Neural cell (in vitro differentiated cells): ENCODE measurements around the gene TPRA1. TPM values are rescaled to one million over a fixed set of nuclear protein-coding genes. Genes with fewer than 3 reads are reported as not detected.

Experiments used
- H2AFZ ChIP-seq: fragments of 200-600, 300-800 bp; sonication (generic), shearing (Covaris generic); 2 replicates; pipeline ENCODE4 v1.6.0; 2014; ENCODE audit warnings: low read depth, mild to moderate bottlenecking, antibody characterized with exemption, low read length, moderate library complexity
- H3F3A ChIP-seq: fragments of 200-600 bp; shearing (Covaris generic); 2 replicates; pipeline ENCODE4 v1.6.1; 2016; ENCODE audit warnings: mild to moderate bottlenecking, moderate library complexity, mixed read lengths, antibody characterized with exemption, low read length; ENCODE audit not compliant: insufficient read depth, poor library complexity, severe bottlenecking
- H3K27ac ChIP-seq: fragments of 200-600, 300-800 bp; sonication (generic), shearing (Covaris generic); 2 replicates; pipeline ENCODE4 v1.5.1; 2014; ENCODE audit warnings: mild to moderate bottlenecking, low read length, moderate library complexity
- H3K27me3 ChIP-seq: fragments of 300-800, 200-600 bp; sonication (generic), shearing (Covaris generic); 2 replicates; pipeline ENCODE4 v1.6.0; 2014; ENCODE audit warnings: mild to moderate bottlenecking, low read depth, low read length, moderate library complexity; ENCODE audit not compliant: insufficient read depth
- H3K36me3 ChIP-seq: fragments of 300-800, 200-600 bp; sonication (generic), shearing (Covaris generic); 2 replicates; pipeline ENCODE4 v1.5.1; 2014; ENCODE audit warnings: mild to moderate bottlenecking, antibody characterized with exemption, low read length, moderate library complexity; ENCODE audit not compliant: insufficient read depth
- H3K4me2 ChIP-seq: fragments of 300-800, 200-600 bp; sonication (generic), shearing (Covaris generic); 2 replicates; pipeline ENCODE4 v1.6.0; 2014; ENCODE audit warnings: mild to moderate bottlenecking, low read length
- H3K4me3 ChIP-seq: fragments of 300-800, 200-600 bp; sonication (generic), shearing (Covaris generic); 2 replicates; pipeline ENCODE4 v1.5.1; 2014; ENCODE audit warnings: mild to moderate bottlenecking, low read length, moderate library complexity
- H3K79me2 ChIP-seq: fragments of 200-600 bp; shearing (Covaris generic); replicated peaks from 2 replicates; pipeline ENCODE4 v1.6.0; 2014; ENCODE audit warnings: mild to moderate bottlenecking, low read length, moderate library complexity; ENCODE audit not compliant: insufficient read depth
- H3K9ac ChIP-seq: fragments of 300-800, 200-600 bp; sonication (generic), shearing (Covaris generic); 2 replicates; pipeline ENCODE4 v1.6.1; 2016; ENCODE audit warnings: mild to moderate bottlenecking, low read length, mixed read lengths
- H3K9me2 ChIP-seq: fragments of 200-600 bp; shearing (Covaris generic); 2 replicates; pipeline ENCODE4 v1.6.1; 2016; ENCODE audit warnings: mild to moderate bottlenecking, low read length, mixed read lengths; ENCODE audit not compliant: insufficient read depth
- H3K9me3 ChIP-seq: fragments of 200-600, 300-800 bp; sonication (generic), shearing (Covaris generic); 2 replicates; pipeline ENCODE4 v1.6.1; 2016; ENCODE audit warnings: mild to moderate bottlenecking, mixed run types, low read length, moderate library complexity, mixed read lengths
- H4K20me1 ChIP-seq: fragments of 200-600 bp; shearing (Covaris generic); 2 replicates; pipeline ENCODE4 v1.6.1; 2016; ENCODE audit warnings: mild to moderate bottlenecking, mixed run types; ENCODE audit not compliant: insufficient read depth
- CTCF ChIP-seq: fragments of 450-650 bp; IDR thresholded peaks from 2 replicates; pipeline ENCODE4 v1.5.1; 2014; ENCODE audit warnings: antibody characterized with exemption, mild to moderate bottlenecking, moderate library complexity; ENCODE audit not compliant: poor library complexity, severe bottlenecking
- EP300 ChIP-seq: fragments of 450-650 bp; conservative IDR thresholded peaks from 2 replicates; pipeline ENCODE4 v1.6.1; 2014; ENCODE audit warnings: antibody characterized with exemption, mild to moderate bottlenecking, moderate library complexity; ENCODE audit not compliant: poor library complexity, severe bottlenecking
- EZH2 ChIP-seq: fragments of 200-600, 300-800 bp; shearing (Covaris generic), sonication (generic); IDR thresholded peaks from 2 replicates; pipeline ENCODE4 v1.6.1; 2014; ENCODE audit warnings: antibody characterized with exemption, low read length, borderline replicate concordance, mild to moderate bottlenecking; ENCODE audit not compliant: insufficient read depth, poor library complexity, severe bottlenecking
- MXI1 ChIP-seq: fragments of 450-650 bp; conservative IDR thresholded peaks from 2 replicates; pipeline ENCODE4 v1.6.1; 2014; ENCODE audit warnings: antibody characterized with exemption, mild to moderate bottlenecking; ENCODE audit not compliant: poor library complexity, severe bottlenecking
- POLR2AphosphoS5 ChIP-seq: IDR thresholded peaks from 2 replicates; pipeline ENCODE4 v1.6.1; 2012
- RAD21 ChIP-seq: fragments of 450-650 bp; conservative IDR thresholded peaks from 2 replicates; pipeline ENCODE4 v1.6.1; 2014; ENCODE audit warnings: antibody characterized with exemption, mild to moderate bottlenecking, moderate library complexity
- REST ChIP-seq: IDR thresholded peaks from 2 replicates; pipeline ENCODE4 v1.6.1; 2012; ENCODE audit warnings: borderline replicate concordance
- SMC3 ChIP-seq: fragments of 450-650 bp; conservative IDR thresholded peaks from 2 replicates; pipeline ENCODE4 v1.6.1; 2014; ENCODE audit warnings: antibody characterized with exemption, mild to moderate bottlenecking, moderate library complexity; ENCODE audit not compliant: poor library complexity
- TAF1 ChIP-seq: IDR thresholded peaks from 2 replicates; pipeline ENCODE4 v1.6.1; 2012; ENCODE audit warnings: low read depth
- polyA plus RNA-seq: library from polyadenylated mRNA; depleted of rRNA; stranded (reverse); fragments of >200 nt; gene quantifications from 2 replicates; pipeline ENCODE4 v1.2.3, GENCODE V29; 2014

TPRA1 gene
- polyA plus RNA-seq, 1 donor from 2014 or later, result 26.5 TPM

GRCh38 chr3:127560051-127560787 is 30.3 kb downstream of the TPRA1 start:
- no peak overlapping the region for H2AFZ ChIP-seq

GRCh38 chr3:127556565-127556964 is 34.0 kb downstream of the TPRA1 start:
- Histone ChIP-seq H3K79me2 (no peaks in the 10 kb centered on the region), H2AFZ (no peak overlapping the region), H3K4me2 (no peak overlapping the region), H4K20me1 (no peaks in the 10 kb centered on the region), H3K4me3 (no peak overlapping the region), H3K9ac (no peak overlapping the region), H3K27me3 (no peaks in the 10 kb centered on the region), H3K9me3 (no peaks in the 10 kb centered on the region), H3K9me2 (no peaks in the 10 kb centered on the region), H3K36me3 (no peaks in the 10 kb centered on the region), H3F3A (no peaks in the 10 kb centered on the region), H3K27ac (no peak overlapping the region)
- TF ChIP-seq REST (no peak), TAF1 (no peak), RAD21 (no peak), MXI1 (no peak), CTCF (no peak)

More at GRCh38 chr3:127560051-127560787, 30.3 kb downstream of the TPRA1 start:
- no peaks in the 10 kb centered on the region for H3K79me2 ChIP-seq
- H3K36me3 ChIP-seq, result no peaks in the 10 kb centered on the region
- H3K9me3 ChIP-seq, result no peaks in the 10 kb centered on the region
- H3K4me2 ChIP-seq, result no peak overlapping the region
- H3K27ac ChIP-seq, result no peak overlapping the region
- no peaks in the 10 kb centered on the region for H3F3A ChIP-seq
- no peaks in the 10 kb centered on the region for H3K27me3 ChIP-seq
- H3K9ac ChIP-seq, result no peak overlapping the region
- no peaks in the 10 kb centered on the region for H4K20me1 ChIP-seq
- TF ChIP-seq REST, result no peak
- TF ChIP-seq SMC3, result no peak
- TF ChIP-seq RAD21, result no peak
- no peak for TF ChIP-seq TAF1
- TF ChIP-seq POLR2AphosphoS5, result no peak
- no peak for TF ChIP-seq CTCF
- no peak for TF ChIP-seq MXI1
- no peak for TF ChIP-seq EZH2
- no peak for TF ChIP-seq EP300
- H3K4me3 ChIP-seq, result no peak overlapping the region
- no peaks in the 10 kb centered on the region for H3K9me2 ChIP-seq
